Stimulated activated CD4-positive, alpha-beta T cell treated with anti-CD3 and anti-CD28 coated beads, TNF-alpha, amount 100 ng/mL, for 24 hours (primary cell): ENCODE measurements around the gene TLX2.

Experiments
- DNase-seq, 3 experiments: peaks; one replicate each; pipeline ENCODE4 v3.0.0-alpha.2; 2020; ENCODE audit warnings: low read depth in 3 of 3

Gene TLX2

GRCh38 chr2:74511104-74511989, 2.9 kb upstream of the TLX2 start:
- DNase-seq = no peak

GRCh38 chr2:74512744-74513604, 1.3 kb upstream of the TLX2 start:
- DNase-seq = no peak

GRCh38 chr2:74513605-74514367, 464 bp upstream of the TLX2 start:
- no peak for DNase-seq

- no peak for DNase-seq
Measured at GRCh38 chr2:74515271-74515980, 1.2 kb downstream of the TLX2 start.

- peak in 2 of 3 experiments; percentile 68 to 78 for DNase-seq
Measured at GRCh38 chr2:74515981-74516633, 1.9 kb downstream of the TLX2 start.

- no peak for DNase-seq
Measured at GRCh38 chr2:74516650-74517049, 2.4 kb downstream of the TLX2 start.

GRCh38 chr2:74522516-74522915, 8.3 kb downstream of the TLX2 start:
- DNase-seq = no peak

GRCh38 chr2:74524005-74524404, 9.8 kb downstream of the TLX2 start:
- no peak for DNase-seq

GRCh38 chr2:74524955-74525716, 10.9 kb downstream of the TLX2 start:
- DNase-seq = no peak

- no peak for DNase-seq
Measured at GRCh38 chr2:74525717-74526648, 11.7 kb downstream of the TLX2 start, which contains the start of gene DQX1. DQX1 (minus strand) TSS chr2:74526231; CDS start chr2:74525729, 502 bp downstream.

- no peak for DNase-seq
Measured at GRCh38 chr2:74526649-74527230, 12.5 kb downstream of the TLX2 start.

- DNase-seq = no peak
Measured at GRCh38 chr2:74527741-74528140, 13.5 kb downstream of the TLX2 start.

- no peak for DNase-seq
Measured at GRCh38 chr2:74528600-74529356, 14.5 kb downstream of the TLX2 start.

GRCh38 chr2:74529357-74530238, 15.3 kb downstream of the TLX2 start, which contains the start of the genes AUP1 and HTRA2:
AUP1 (minus strand) TSS chr2:74529706; CDS start chr2:74529629, 77 bp downstream.
HTRA2 (plus strand) TSS chr2:74529933; CDS start chr2:74530007, 74 bp downstream.
- DNase-seq = peak; percentile 84 to 96 (median 87)

- peak in 1 of 3 experiments; percentile 46 for DNase-seq
Measured at GRCh38 chr2:74530239-74531187, 16.3 kb downstream of the TLX2 start.
